HG02759 (cell line): ENCODE data around the gene SMARCC2.
A peak's percentile ranks its signal among the peaks of the same experiment; 100 is the strongest.

ENCODE experiments used
- ATAC-seq: cut with Tn5 transposase; IDR thresholded peaks from one replicate; pipeline ENCODE4 v1.9.1; 2021; ENCODE audit warnings: mild to moderate bottlenecking, moderate library complexity; ENCODE audit not compliant: unreplicated experiment

SMARCC2 gene

DNA sequence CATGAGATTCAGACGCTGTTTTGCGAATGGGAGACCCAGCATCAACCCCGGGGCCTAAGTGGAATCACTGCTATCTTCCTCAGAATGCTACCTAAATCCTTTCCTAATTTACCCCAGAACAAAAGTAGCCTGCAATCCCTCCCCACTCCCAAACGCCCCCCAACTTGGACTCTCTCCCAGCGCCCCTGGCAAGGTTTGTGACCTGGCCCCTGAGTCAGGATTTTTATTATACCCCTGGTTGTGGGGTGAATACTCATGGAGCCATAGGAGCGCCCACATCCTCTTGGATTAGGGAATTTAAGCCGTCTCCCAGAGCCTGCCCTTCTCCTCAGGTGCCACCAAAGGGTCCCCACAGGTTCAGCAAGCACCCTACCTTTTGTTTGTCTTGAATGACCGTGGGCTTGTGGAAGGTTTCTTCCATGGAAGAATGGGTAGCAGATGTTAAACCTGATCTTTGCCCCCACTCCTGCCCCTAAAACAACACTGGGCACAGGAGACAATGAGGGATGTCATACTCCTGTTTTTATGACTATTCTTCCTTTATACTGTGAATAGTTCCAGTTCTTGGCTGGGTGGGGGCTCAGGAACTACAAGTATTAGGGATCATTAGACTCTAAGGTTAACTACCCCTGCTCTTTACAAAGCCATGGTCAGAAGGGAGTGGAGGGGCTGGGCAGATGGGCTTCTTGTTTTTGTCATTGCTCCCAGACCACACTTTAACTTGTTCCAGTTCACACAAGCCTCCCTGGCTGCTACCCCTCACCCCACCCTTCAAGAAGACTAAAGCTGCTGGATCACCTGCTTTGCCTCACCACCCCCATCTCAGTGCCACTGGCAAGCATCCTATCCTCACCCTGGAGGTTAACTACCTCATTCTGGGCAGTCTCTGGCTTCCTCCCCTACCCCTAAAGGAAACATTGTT, 36.3 kb downstream of the SMARCC2 start:
- ATAC-seq = no peak

GRCh38 chr12:56152132-56152755, 37.0 kb downstream of the SMARCC2 start, which contains the start of gene MYL6B:
Gene MYL6B, plus strand, starts transcription at chr12:56152587. Its CDS starts 1,332 bp downstream, at chr12:56153919.
- ATAC-seq = peak; percentile 92

DNA sequence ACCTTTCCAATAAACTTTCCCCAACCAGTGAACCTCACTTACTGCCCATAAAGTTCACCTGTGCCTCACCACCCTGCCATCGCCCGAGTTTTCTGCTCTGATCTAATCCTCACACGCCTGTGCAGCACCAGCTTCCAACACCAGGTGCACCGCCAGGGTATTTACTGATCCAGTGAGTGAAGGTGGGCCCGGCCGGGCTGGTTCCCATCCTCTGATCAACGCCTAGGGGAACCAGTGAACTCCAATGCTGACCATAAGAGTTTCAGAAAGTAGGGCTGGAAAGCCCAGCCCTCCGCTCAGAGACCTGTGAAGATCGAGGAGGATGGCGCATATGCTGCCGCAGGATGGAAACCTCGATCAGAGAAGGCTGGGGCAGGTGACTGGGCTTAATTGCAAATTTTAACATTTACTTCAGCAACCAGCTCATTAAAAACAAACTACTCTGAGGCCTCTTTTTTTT, 37.6 kb downstream of the SMARCC2 start:
- peak; percentile 57 for ATAC-seq

DNA sequence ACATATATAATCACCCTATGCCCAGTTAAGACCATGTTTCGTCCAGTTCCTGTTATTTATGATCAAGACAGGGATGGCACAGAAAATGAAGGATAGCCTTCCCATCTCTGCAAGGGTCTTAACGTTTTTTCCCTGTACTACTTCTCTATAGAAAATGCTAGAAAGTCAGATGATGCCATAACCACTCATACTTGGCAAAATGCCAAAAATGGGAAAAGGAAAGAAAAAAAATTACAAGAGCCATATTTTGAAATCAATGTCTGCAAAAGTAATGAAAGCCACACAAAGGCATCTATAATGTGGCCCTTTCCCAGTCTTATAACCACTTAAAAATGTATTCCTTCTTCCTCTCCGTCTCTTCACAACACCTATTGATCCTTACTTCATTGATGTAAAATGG, 38.7 kb downstream of the SMARCC2 start:
- no peak for ATAC-seq

DNA sequence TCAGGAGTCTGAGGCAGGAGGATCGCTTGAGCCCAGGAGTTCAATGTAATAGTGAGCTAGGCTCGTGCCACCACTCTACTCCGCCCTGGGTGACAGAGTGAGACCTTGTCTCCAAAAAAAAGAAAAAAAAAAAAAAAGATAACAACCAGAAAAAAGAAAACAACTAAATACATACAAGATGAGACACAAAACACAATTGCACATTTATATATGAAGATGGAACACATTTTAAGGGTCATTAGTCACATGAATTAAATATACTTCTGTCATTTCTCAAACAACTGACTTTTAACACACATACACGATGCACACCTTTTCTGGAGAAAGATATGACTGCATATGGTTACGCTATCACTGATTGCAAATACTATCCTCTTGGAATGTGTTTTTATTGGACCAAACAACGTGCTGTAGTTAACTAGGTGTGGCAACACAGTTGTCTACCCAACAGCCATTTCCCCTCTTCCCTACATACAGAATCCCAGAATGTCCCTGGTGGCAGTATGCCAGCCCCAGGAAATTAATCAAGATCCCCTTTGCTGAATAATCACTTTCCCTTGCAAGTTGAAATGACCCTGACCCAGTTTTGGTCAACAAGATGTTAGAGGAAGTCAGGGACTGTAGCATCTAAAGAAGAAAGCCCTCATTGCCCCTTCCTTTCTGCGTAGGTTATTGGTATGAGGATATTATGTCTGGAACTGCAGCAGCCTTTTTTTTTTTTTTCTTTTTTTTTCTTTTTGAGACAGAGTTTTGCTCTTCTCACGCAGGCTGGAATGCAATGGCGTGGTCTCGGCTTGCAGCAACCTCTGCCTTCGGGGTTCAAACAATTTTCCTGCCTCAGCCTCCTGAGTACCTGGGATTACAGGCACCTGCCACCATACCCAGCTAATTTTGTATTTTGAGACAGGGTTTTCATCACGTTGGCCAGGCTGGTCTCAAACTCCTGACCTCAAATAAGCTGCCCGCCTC, 42.5 kb downstream of the SMARCC2 start:
- ATAC-seq = no peak

DNA sequence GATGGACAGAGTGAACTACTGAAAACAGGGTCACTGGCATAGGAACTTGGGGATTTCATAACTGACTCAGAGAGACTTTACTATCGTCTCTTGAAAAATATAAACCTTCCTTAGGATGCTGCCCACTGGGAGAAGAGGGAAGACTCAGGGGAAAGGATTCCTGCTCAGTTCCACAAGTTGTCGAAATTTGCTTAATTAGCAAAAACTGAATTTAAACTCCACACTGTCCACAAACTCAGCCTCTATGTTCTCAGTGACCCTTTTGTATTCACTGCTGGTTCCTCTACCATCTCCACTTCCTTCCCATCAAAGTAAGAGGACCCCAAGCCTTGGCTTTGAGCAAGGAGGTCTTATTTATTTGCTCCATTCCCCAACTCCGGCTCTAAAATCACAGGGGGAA, 44.1 kb downstream of the SMARCC2 start:
- no peak for ATAC-seq

GRCh38 chr12:56143870-56144269, 45.4 kb downstream of the SMARCC2 start:
- no peak for ATAC-seq

DNA sequence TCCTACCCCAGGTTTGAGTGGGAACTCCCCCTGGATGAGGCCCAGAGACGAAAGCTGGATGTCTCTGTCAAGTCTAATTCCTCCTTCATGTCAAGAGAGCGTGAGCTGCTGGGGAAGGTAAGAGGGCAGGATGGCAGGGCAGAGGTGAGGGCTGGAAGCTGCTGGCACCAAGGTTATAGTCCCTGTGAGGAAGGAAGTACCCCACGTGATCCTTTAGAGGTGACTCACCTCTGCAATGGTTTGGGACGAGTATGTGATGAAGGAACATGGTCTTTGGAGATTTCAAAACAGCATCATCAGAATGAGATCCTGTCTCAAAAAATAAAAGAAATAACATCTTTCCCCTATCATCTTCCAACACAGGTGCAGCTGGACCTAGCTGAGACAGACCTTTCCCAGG, 46.1 kb downstream of the SMARCC2 start:
- ATAC-seq = no peak

- no peak for ATAC-seq
These were observed 47.1 kb downstream of the SMARCC2 start for GRCh38 chr12:56141946-56142784.

DNA sequence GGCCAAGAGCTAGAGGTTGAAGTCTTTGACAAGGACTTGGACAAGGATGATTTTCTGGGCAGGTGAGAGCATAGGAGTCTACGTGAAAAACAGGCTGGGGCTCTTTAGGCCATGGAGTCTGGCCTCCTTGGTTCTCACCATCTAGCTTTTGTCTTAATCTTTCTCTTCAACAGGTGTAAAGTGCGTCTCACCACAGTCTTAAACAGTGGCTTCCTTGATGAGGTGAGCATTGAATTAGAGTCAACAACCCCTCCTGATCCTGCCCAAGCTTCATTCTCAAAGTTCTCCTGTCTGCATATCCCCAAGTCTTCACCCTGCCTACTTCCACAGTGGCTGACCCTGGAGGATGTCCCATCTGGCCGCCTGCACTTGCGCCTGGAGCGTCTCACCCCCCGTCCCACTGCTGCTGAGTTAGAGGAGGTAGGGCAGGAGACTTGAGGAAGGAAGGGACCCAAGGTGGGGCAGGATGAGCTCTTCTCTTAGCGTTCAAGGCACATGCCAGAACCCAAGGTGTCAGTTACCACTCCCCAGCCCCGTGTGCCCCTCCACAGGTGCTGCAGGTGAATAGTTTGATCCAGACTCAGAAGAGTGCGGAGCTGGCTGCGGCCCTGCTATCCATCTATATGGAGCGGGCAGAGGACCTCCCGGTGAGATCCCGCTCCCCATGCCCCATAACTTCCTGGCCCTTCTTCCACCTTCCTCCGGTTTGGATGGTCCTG, 51.3 kb downstream of the SMARCC2 start:
- no peak for ATAC-seq

DNA sequence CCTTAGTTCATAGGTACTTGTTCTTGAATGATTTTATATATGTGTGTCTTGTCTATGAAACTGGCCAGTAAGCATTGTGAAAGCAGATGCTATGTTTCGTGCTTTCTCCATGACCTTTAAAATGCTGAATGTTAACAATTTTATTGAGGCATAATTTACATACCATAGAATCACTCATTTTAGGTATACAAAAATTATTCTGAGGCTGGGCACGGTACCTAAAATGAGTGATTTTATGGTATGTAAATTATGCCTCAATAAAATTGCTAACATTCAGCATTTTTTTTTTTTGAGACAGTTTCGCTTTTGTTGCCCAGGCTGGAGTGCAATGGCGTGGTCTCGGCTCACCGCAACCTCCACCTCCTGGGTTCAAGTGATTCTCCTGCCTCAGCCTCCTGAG, 54.4 kb downstream of the SMARCC2 start:
- no peak for ATAC-seq

GRCh38 chr12:56130876-56131275, 58.4 kb downstream of the SMARCC2 start:
- ATAC-seq = no peak

DNA sequence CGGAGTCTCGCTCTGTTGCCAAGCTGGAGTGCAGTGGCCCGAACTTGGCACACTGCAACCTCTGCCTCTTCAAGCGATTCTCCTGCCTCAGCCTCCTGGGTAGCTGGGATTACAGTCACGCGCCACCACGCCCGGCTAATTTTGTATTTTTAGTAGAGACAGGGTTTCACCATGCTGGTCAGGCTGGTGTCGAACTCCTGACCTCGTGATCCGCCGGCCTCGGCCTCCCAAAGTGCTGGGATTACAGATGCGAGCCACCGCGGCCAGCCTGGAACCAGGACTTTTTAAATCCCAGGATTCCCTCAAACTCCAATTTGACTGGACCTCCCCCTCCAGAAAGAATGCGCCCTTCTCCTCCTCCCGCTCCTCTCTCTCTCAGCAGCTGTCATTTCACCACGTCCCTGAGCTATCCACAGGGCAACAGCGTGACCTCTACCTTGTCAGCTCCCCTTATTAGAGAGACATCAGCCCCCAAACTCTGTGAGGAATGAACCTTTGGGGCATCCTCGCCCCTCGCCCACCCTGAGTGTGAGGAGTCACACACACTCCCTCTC, 59.3 kb downstream of the SMARCC2 start:
- no peak for ATAC-seq

DNA sequence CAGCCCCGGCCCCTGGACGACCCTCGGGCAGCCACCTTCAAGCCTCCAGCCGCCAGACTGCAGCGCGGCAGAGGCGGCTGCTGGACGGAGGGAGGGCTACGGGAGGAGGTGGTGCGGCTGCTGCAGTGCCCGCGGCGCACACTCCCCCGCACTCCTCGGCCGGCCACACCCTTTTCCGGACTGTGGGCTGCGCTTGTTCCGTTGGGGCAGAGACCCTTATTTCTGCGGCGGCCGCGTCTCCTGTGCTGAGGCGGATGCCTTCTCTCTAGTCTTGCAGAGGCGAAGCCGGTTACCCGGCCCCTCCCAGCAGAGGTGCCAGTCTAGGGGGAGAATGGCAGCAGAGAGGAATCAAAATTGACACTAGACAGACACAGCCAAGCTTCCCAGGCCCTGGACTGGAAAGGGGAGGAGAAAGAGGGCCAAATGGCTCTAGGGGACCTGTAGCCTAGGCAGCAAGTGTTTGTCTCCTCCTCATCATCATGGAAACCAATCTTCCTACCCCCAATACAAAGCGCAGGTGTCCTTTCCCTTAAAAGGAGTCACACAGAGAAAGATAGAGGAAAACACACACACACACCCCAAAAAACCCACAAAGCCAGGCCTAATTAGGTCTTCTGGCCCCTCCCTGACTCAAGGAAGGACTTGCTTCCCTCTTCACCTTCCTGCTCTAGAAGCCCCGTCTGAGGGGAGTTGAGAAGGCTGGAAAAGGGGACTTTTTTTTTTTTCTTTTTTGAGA, 59.9 kb downstream of the SMARCC2 start:
- peak; percentile 37 for ATAC-seq

DNA sequence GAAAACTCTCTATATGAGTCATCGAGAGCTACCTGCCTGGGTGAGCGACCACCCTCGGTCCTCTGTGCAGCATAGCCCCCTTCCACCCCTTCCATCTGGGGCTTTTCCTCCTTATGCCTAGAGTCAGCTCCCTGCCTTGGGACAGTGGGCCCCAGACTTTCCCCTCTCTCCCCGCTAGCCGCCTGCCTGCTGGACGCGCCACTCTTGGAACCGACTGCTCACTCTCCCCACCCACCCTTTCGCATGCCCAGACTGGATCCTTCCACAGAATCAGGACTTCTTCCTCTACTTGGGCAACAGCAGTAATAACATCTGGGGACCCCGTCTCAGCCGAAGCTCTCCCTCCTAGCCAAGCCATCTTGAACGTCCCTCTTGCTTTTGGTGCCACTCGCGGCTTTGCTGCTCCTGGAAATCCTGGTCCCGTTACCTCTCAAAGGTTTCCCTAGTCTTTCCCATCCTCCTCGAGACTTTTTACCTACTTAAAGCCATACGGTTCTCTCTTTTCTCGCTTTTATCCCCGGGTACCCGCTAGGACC, 60.5 kb downstream of the SMARCC2 start:
- no peak for ATAC-seq

DNA sequence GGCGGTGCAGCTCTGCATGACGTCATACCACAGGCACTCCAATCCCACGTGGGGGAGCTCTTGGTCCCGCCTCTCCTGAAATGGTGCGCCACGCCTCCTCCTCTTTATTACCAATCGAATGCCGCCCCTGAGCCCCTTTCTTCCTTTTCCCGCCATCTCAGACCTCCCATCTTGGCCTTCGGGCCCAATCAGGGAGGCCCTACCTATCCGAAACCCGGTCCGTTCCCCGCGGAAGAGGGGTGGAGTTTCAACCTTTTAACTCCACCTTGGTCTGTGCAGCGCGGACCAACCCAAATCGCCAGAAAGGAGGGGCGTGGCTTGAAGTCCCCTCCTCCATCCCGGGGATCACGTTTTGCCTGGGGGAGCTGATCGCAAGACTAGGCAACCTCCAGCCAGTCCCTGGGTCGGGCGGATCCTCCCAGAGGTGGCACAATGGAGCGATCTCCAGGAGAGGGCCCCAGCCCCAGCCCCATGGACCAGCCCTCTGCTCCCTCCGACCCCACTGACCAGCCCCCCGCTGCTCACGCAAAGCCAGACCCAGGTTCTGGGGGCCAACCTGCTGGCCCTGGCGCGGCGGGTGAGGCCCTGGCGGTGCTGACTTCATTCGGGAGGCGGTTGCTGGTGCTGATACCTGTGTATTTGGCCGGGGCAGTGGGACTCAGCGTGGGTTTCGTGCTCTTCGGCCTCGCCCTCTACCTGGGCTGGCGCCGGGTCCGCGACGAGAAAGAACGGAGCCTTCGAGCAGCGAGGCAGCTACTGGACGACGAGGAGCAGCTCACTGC, 61.2 kb downstream of the SMARCC2 start, which contains the start of gene ESYT1:
Gene ESYT1 (plus strand): TSS at position 380 of the 782 bp plus-strand sequence. CDS start 53 bp downstream, at position 433.
- peak; percentile 89 for ATAC-seq

DNA sequence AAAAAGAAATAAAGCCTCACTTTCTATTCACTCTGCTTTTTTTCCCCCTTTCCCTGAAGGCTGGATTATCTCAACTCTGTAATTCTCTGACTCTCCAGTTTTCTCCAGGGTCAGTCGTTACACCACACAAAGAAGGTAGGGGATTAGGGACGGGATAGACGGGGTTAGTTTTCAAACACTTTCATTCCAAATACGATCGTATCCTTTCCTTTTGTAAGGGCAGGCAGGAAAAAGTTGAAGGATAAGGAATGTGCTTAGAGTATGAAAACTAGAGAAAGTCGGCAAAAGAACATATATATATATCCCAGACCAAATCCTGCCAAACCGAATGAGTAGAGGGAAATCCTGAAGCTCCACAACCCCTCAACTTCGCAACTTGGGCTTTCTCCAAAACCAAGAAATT, 61.8 kb downstream of the SMARCC2 start:
- ATAC-seq = no peak
